Endothelial cell of hepatic sinusoid (primary cell): ENCODE data around the gene SARNP.
"Not testable (repeated sequence)": the region's sequence is repeated elsewhere in the genome, so short reads cannot be mapped to it uniquely, and the experiment has no call there.

Experiments used
- in situ Hi-C: cut with HindIII; loops from 2 replicates; pipeline ENCODE4 v1.10.0; 2017; ENCODE audit warnings: low sequenced_read_pairs

Gene SARNP

DNA sequence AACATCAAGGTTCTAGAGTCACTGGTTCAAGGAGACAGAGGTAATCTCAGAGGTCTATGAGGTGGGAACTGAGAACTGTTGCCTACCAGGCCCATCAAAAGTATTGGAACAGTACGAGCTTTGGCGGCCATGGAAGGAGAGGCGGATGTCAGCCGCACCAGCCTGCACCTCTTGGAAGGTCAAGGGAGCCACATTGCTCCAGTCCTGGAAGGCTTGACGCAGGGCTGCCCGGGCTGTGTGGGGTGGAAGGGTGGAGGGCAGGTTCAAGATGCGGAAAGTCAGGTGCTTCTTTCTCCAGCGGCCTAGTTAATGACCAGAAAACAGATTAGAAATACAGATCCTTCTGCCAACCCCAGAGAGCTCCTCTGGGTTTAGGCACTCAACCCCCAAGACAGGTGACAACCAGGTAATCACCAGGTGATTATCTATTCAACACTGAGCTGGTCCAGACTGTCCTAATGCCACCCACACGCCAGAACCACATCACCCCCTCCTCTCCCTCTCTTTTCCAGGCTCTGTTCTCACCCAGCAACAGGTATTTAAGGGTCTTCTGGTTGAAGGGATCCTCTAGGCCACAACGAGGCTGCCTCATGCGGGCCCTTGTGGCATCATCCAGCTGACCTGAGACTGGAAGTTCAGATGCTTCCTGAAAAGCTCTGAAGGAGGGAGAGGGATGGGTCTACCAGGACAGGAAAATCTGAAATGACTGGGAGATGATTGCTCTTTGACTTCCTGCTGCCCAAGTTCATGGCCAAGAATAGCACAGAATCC is 23.2 kb upstream of the SARNP start:
- in situ Hi-C loops = loop anchor here (5.0 kb wide), 1 partner anchor 87 kb away; the partner anchor contains the start of gene PYM1

DNA sequence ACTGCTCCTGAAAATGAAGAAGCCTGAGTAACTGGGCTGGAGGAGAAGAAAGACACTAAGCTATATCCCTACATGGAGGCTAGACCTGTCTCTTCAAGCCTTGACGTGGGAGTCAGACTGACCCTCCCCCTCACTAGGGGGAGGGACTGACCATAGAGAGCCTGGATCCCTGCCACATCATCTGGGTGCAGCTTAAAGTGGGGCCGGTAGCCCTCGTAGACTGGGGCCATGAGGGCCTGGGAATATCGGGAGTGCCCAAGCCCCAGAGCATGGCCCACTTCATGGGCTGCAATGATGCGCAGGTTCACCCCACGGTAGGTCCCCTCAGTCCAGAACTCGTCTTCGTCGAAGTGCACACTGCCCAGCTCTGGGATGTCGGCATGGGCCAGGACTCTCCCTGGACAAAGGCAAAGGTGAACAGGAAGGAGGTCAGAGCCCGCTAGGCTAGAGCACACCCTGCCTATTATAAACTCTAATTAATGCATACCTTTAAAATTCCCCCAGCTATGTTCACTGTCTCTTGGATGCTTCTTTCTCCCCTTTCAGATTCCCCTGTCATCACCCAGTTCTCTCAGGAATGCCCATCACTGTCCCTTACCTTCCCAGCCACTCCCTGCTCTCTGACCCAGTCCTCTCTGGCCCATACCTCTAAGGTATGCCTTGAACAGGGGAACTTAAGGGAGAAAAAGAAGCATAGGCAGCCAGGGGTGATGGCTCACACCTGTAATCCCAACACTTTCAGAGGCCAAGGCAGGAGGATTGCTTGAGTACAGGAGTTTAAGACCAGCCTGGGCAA is 22.0 kb upstream of the SARNP start:
- in situ Hi-C loops = loop anchor here (5.0 kb wide), 1 partner anchor 88 kb away; the partner anchor contains the start of gene PYM1

DNA sequence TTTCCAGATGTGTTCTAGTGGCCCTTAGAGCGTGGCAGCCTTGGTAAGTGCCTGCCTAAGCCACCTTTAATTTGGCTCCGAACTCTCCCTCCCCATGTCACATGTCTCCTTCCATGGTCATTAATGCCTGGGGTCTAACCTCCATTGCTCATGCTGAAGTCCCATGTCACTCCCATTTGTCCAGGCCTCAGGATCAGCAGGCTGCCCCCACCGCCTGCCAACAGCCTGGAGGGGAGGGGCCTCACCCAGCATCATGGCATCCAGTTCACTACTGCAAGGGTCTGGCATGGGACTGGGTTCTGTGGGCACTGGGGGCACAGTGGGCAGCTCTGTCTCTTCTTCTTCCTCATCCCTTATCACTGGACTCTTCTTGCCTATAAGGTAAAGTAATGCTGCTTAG is 20.8 kb upstream of the SARNP start:
- in situ Hi-C loops = no loop called here

DNA sequence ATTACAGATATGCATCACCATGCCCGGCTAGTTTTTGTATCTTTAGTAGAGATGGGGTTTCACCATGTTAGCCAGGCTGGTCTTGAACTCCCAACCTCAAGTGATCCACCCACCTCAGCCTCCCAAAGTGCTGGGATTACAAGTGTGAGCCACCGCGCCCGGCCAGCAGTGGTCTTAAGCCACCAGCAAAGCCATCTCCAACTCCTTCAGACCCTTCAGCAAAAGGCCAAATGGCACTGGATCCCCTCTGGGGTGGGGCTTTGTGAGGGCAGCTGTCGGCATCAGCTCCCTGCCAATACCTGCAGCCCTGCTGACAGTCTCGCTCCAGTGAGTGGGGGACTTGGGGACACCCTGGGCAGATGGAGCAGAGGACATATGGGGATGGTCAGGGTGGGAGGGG is 16.9 kb upstream of the SARNP start:
- in situ Hi-C loops = not testable (repeated sequence)

DNA sequence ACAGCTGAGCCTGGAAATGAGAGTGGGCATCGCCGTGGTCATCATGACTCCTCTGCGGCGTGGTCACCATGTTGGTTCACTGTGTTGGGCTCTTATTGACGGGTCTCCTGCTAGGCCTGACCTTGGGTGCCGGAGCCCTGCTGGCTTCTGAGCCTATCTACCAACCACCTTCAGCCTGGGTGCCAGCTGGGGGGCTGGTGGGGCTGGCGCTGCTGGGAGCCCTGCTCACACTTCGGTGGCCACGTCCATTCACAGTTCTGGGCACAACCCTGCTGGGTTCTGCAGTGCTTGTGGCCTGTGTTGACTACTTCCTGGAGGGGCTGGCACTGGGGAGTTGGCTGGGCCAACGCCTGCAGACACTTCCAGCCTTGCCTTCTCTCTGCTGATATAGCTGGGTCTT is 15.5 kb upstream of the SARNP start:
- in situ Hi-C loops = no loop called here

DNA sequence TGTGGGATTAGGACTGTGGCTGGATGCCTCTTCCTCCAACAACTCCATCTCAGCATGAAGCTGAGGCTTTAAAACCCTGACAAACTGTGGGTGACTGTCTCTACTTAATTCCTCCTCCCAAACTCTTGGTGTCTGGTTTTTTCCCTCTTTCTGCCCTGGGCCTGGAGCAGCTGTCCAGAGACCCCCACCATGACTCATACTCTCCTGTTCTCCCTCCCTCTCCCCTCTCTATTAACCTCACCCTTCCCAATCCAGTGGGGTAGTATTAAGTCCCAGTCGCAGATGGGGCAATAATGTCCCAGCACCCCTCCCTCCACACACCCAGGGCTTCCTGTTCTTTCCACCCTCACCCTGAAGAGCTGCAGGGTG is 13.9 kb upstream of the SARNP start:
- in situ Hi-C loops = no loop called here

DNA sequence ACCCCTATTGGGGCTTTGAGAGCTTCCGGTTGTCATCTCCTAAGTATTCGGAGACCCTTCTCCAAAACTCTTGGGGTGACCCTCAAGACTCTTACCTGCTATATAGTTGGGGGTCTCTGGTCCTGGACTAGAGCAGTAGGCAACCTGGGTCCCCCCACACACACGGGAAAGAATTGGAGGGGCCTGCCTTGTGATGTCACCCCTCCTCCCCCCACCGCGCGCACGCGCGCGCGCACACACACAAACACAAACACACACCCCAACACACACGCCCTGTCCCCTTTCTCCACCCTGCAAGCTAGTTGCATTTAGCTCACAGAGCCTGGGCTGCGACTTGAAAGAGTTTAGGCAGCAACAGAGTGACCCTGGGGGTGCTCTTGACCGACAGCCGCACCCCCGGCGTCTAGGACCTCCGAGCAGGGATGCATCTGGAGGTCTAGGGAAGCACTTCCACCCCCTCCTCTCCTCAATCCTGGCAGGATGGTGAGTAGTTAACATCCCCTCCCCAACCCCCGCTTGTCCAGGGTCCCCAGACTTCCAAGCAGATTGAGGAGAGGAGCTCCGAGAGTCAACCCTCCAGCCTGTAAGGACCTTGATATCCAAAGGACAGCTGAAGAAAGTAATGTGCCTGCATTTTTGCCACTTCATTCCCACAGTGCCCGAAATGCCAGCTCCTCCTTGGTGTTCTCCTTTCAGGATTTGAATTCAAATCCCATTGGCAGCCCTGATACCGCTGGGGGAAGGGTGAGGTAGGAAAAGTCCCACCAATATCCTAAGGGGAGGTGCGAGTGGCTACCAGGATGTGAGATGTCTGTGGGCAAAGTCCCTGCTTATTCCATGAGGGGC is 13.3 kb upstream of the SARNP start:
- in situ Hi-C loops = no loop called here

DNA sequence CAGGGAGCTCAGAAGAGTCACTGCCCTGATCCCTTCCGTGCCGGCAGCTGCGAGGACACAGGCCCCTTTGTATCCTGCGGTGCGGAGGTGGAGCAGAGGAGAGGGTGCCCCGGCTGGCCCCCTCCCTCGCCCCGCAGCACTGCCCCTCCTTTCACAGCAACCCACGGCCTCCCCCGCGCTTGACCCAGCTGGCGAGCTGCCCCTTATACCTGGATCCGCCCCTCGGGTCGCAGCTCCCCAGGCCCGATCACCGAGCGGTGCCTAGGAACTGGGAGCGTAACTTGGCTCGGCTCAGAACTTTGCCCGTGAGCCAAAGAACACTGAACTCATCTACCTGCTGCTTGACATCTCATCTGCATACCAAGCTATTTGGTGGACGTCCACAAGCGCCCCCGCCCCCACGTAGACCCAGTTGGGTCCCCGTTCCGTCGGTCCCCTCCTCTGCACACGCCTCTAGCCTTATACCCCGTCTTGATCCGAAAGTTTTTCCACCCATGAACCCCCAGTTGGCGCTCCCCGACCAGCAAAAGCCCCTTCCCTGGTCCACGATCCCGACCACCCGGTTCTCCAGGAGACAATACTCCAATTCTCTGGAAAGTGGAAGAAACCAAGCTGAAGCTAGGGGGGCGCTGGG is 12.6 kb upstream of the SARNP start:
- in situ Hi-C loops = no loop called here

DNA sequence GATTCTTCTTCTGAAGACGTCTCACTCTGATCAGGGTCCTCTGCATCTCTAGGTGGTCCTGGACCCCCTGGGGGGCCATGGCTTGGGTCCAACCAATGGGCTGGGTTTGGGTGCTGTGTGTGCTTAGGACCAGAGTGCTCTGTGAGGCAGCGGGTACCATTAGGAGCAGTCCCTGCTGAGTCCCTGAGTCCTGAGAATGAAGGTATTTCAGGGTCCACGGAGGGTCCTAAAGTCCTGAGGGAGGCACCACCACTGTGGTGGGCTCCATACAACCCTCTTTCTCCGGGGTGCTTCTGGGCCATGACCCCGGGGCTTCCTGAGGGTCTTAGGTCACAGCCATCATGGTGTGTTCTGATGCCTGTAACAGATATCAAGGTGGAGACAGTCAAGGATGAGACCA is 10.8 kb upstream of the SARNP start:
- in situ Hi-C loops = no loop called here

DNA sequence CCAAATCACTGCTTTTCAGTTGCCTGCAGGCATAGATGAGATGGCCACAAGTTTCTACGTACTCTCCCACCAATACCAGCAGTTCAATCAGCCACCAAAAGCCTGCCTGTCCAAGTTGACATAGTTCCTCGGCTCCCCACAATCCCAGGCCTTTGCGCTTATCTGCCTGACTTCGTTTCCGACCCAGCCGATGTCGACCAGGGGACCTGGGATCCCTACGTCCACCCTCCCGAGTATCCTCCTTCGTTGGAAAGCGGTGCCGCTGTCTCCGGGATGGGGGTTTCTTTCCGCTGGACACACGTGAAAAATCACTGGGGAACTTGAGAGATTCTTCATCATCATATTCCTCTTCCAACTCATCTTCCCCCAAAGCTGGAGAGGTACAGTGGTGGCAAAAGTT is 10.3 kb upstream of the SARNP start:
- in situ Hi-C loops = no loop called here

DNA sequence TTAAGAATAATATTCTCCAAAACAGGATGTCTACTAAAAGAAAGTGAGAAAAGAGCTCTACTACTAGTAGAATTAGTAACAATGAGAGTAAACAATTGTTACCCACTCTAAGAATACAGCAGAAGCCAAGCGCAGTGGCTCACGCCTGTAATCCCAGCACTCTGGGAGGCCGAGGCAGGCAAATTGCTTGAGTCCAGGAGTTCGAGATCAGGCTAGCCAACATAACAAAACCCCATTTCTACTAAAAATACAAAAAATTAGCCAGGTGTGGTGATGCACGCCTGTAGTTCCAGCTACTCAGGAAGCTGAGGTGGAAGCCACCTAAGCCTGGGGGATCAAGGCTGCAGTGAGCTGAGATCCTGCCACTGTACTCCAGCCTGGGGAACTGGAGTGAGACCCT is 7.2 kb upstream of the SARNP start:
- in situ Hi-C loops = no loop called here

DNA sequence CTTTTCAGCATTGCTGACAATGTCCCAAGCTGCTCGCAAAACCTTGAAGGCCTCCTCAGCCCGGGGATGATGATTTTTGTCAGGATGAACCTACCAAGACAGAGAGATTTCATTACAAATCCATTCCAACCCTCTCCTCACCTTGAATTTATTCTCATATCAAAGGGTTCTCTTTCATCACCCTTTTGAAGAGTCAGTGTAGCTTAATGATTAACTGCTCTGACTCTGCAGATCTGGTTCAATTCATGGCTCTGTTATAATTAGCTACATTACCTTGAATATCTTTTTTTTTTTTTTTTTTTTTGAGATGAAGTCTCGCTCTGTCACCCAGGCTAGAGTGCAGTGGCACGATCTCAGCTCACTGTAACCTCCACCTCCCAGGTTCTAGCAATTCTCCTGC is 5.9 kb upstream of the SARNP start:
- in situ Hi-C loops = no loop called here

DNA sequence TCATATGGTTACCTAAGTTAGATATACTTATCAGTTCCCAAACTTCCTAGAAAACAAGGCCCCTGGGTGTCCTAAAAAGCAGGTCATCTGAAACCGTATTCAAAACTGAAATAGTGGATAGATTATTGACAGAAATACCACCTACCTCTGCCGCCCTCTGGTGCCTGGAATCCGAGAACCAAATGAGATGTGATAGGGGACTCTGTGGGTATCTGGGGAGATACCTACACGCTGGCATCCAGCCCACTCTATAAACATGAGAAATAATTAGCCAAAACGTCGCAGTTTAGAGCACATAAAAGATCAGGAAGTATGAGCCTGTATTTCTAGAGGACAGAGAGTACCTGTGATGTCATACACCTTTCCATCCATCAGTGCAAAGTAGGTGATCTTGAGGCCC is 4.7 kb upstream of the SARNP start:
- in situ Hi-C loops = no loop called here

DNA sequence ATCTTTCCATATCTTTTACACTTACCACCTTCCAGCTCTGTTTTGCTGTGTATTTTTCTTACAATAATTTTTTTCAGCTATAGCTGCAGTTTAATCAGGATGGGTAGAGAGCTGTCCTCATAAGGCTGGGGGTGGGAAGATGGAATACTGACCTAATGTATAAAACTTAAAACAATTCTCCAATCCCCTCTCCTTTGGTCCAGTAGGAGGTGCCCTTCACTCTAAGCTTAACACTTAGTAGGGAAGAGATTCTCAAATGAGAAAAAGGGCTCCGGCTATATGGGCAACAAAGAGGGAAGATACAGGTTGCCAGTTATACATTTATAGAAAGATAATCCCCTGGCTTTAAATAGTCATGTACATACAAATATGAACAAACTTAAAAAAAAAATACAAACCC is 3.2 kb upstream of the SARNP start:
- in situ Hi-C loops = no loop called here

DNA sequence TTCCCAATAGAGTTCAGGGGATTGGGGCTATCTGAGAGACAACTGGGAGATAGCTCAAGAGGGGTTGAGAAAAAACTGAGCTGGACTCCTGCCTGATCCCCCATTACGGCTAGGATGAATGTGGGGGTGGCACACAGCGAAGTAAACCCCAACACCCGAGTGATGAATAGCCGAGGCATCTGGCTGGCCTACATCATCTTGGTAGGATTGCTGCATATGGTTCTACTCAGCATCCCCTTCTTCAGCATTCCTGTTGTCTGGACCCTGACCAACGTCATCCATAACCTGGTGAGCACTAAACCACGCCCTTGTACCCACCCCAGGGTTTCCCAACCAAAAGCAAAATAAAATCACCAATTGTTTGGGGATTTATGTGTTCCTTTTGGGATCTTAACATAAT is 1.4 kb upstream of the SARNP start:
- in situ Hi-C loops = loop anchor here (5.0 kb wide), 1 partner anchor 113 kb away; the partner anchor contains the start of gene DGKA

DNA sequence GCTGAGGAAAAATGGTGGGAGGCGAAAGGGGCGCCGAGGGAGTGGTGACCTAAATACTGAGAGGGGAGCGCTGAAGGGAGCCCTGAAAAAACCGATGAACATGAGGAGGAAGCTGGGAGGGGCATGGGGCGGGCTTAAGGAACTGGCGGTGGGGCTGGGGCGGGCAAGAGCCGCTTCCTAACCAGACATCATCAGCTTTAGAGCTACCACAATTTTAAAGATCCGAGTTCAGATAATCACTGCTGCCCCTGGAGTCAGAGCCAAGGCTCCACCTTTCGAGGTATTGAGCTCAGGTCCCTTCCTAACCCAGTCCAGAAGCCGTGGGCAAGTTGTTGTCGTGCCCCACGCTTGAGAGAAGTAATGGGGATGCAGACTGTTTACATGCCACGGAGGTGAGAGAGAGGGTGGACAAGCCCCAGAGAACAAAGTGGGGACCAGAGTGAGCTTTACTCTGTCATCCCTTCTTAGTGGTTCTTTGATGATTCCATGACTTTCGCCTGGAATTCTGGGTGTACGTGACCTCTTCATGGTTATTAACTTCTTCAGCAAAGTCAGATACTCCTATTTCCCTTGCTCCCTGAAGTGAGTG is 710 bp upstream of the SARNP start:
- in situ Hi-C loops = loop anchor here (5.0 kb wide), 1 partner anchor 114 kb away; the partner anchor contains the start of gene DGKA

DNA sequence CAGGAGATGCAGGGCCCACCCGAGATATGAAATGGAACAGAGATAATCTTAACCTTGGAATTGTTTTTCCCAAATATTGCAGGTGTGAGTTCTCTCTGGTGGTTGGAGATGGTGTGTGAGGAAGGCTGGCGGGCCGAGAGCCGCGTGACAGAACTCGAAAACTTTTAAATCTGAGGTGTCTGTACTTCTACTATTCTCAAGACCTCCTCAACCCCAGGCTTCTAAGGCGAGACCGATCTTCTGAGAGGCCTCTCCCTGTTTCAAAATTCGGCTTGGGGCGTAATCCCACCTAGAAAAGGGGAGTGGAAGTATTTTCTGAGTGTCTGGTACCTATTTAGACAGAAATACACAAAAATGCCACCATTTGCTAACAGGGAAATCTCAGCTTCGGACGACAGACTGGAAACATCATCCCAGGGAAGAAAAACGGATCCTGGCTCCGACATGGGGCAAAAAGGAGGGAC is 611 bp downstream of the SARNP start:
- in situ Hi-C loops = loop anchor here (5.0 kb wide), 1 partner anchor 115 kb away; the partner anchor contains the start of gene DGKA

DNA sequence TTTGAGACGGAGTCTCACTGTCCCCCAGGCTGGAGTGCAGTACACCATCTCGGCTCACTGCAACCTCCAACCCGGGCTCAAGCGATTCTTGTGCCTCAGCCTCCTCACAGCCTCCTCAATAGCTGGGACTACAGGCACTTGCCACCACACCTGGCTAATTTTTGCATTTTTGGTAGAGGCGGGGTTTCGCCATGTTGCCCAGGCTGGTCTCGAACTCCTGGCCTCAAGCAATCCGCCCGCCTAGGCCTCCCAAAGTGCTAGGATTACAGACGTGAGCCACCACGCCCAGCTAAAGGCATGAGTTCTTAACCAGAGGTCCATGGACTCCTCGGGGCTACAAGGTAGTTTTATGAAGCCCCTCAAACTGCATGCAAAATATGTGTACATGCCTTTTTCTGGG is 2.1 kb downstream of the SARNP start:
- in situ Hi-C loops = loop anchor here (5.0 kb wide), 1 partner anchor 117 kb away; the partner anchor contains the start of gene DGKA

DNA sequence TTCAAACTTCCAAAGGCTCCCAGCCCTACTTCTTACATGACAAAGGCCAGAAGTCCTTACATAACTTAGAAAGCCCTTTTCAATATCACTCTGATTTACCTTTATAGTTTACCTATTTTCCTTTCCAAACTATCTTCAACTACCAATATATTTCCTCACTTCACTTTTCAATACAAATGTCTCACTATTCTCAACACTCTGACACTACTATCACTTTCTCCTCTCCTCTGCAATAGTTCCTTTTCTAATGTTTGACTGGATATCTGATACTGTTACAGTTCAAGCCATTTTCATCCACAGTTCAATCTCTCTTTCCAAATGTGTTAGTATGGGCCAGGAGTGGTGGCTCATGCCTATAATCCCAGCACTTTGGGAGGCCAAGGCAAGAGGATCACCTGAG is 3.3 kb downstream of the SARNP start:
- in situ Hi-C loops = no loop called here

DNA sequence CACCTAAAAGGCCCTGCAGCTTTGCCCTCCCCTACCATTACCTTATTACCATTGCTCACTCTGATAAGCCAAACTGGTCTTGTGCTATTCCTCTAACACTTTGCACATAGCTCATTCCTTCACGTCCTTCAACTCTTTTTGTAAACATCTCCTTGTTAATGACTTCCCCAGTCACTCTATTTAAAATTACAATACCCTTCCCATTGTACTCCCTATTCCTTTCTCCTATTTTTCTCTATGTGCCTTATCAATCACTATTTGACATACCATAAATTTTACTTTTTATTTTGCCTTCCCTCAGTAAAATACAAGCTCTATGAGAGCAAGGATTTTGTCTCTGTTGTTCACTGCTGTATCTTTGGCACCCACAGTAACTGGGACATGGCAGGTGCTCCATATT is 5.4 kb downstream of the SARNP start:
- in situ Hi-C loops = no loop called here
